ENCODE data around the gene PTPN2.

- TF ChIP-seq CTCF (IDR thresholded peaks at IDR 0.05) (no peak), POLR2A (IDR thresholded peaks at IDR 0.05) (no peak)
These were observed 23.5 kb downstream of the PTPN2 start for GRCh38 chr18:12860530-12860929.
